Renal pelvis (tissue), 4 donors: ENCODE data around the gene CUL3. TPM values are rescaled to one million over a fixed set of nuclear protein-coding genes. Genes with fewer than 3 reads are reported as not detected.

Experiments used
- DNase-seq: peaks from one replicate; pipeline ENCODE4 v3.0.0-alpha.2; 2013
- polyA plus RNA-seq, 3 donors: library from polyadenylated mRNA; unstranded; fragments of 120-200 nt; gene quantifications; one replicate each; pipeline ENCODE4 v1.2.1, GENCODE V29; 2013; ENCODE audit not compliant: insufficient read length in 3 of 3

CUL3 gene
- polyA plus RNA-seq, 3 donors, result 102 to 113 (median 111) TPM

DNA sequence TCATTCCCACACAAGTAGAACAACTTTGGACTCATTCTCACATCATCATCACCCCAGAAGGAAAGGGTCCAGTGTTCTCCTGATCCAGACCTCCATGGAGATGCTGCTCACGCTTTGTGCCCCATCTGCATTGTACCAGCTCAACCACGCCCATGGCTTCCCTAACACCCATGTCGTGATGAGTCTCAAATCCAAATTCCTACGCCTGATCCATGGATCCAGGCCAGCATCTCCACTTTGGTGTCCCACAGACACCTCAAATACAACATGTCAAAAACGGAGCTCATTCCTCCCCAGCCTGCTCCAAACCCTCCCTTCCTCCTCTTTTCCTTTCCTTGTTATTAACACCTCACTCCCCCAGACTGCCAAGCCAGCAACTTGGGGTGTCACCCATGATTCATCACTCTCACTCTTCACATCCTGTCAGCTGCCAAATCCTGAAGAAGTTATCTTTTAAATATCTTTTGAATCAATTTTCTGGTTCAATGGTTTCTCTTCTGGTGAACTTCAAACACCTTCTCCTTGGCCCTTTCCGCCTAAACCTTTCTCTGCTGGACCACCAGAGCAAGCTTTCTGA lies 153.1 kb downstream of the CUL3 start:
- DNase-seq, result no peak

DNA sequence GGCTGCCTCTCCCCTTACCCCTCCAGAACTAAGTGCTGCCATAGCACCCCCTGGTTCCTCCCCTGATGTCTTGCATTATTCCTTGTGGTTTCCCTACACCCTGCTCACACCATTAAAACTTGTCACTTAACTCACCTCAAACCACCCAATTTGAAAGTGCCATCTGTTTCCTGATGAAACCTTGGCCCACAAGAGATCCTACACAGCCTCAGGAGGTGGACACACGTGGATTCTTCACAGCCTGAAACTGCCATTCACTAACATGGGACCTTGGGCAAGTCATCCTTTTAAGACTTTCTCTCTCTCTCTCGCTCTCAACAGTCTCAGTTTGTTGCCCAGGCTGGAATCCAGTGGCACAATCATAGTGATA lies 155.7 kb downstream of the CUL3 start:
- DNase-seq, result no peak

DNA sequence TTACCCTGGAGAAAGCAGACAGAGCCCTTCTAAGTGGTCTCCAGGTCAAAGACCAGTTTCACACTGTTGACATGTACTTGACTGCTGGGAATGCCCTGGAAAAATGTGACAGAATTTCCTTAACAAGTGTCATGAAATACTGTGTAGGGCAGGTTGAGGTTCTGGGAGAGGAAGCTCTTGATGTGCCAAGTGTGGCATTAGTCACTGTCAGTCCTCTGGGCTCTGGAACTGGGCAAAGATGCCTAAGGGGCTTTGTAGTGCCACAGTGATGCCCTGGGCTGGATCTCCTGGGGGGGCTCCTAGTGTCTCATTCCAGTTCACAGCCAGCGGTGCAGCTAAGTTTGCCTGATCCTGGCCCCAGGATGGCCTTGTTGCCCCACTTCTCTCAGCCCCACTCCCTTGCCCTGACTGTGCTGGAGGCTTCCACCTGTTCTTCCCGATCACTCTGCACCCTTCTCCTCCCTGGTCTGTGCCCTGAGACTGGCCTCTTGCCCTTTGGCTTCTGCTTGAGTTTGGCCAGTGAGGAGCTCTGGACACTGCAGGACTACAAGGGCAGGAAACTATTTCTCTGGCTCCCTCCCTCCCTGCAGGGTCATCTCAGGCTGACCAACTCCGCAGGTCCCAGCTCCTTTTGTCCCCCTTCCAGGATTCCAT lies 156.2 kb downstream of the CUL3 start:
- no peak for DNase-seq

DNA sequence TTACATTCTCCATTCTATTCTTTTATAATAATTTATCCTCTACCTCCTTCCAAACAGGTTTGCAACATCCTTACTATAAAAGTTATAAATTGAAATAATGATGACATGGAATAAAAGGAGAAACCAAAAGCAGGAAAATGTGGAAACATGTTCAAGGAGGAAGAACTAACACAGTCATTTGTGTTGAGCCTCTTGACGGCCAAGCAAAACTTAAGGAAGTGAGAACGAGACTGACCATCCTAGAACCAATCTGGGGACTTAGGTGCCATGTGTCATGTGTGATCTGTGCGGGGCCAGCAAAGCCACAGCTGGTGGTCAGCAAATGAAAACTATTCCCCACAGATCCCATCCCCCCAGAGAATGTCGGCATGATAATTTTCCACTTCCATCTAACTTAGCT lies 157.7 kb downstream of the CUL3 start:
- DNase-seq, result no peak

DNA sequence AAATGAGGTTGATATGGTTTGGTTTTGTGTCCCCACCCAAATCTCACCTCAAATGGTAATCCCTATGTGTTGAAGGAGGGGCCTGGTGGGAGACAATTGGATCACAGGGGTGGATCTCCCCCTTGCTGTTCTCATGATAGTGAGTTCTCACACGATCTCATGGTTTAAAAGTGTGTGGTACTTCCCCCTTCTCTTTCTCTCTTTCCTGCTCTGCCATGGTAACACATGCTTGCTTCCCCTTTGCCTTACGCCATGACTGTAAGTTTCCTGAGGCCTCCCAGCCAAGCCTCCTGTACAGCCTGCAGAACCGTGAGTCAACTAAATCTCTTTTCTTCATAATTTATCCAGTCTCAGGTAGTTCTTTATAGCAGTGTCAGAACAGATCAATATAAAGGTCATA lies 158.5 kb downstream of the CUL3 start:
- DNase-seq, result no peak

DNA sequence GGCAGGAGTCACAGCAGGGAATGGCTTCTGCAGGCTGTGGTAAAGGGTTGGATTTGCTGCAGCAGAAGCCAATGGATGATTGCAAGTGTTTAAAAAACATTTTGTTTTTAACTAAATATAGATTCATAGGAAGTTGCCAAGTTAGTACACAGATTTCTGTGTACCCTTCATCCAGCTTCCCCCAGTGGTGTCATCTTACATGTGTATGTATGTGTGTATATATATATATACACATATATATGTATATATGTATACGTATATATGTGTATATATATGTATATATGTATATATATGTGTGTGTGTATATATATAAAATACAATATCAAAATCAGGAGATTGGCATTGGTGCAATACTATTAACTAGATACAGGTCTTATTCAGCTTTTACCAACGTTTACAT lies 164.1 kb downstream of the CUL3 start:
- no peak for DNase-seq

Other genes with a start within 250 kb of the CUL3 start
- gene FAM124B, start 183.3 kb downstream of the CUL3 start, polyA plus RNA-seq, result 1 to 10 TPM; 2.3 to 2.5 (median 2.3) TPM
- gene CCDC195, start 131.0 kb upstream of the CUL3 start, polyA plus RNA-seq, result not detected